Lung (tissue), 12 donors: ENCODE results near the gene TNFSF10. TPM values are rescaled to one million over a fixed set of nuclear protein-coding genes. Genes with fewer than 3 reads are reported as not detected.

Experiments
- ATAC-seq: fragments of 200-7000 bp; cut with Tn5 transposase; one replicate; pipeline ENCODE4 v1.9.1; 2020; ENCODE audit warnings: moderate number of reproducible peaks; ENCODE audit not compliant: insufficient read depth, low FRiP score
- DNase-seq, 3 donors: peaks; one replicate each; pipeline ENCODE4 v3.0.0-alpha.2; 2013 to 2017
- H3K27ac ChIP-seq, 2 donors: one replicate each; pipeline ENCODE4 v1.5.1; 2013; ENCODE audit warnings: mild to moderate bottlenecking in 2 of 2, moderate library complexity in 2 of 2, control low read depth in 1 of 2, inconsistent platforms in 1 of 2, low read depth in 1 of 2, low read length in 1 of 2
- H3K27me3 ChIP-seq, 3 donors: one replicate each; pipeline ENCODE4 v1.5.1; 2013; ENCODE audit warnings: low read length in 2 of 3; ENCODE audit not compliant: control insufficient read depth in 3 of 3, insufficient read depth in 3 of 3
- H3K36me3 ChIP-seq, 4 donors: one replicate each; pipeline ENCODE4 v1.5.1; 2013; ENCODE audit warnings: low read length in 4 of 4, mild to moderate bottlenecking in 1 of 4, moderate library complexity in 1 of 4; ENCODE audit not compliant: control insufficient read depth in 4 of 4, insufficient read depth in 4 of 4
- H3K4me1 ChIP-seq, 5 donors: one replicate each; pipeline ENCODE4 v1.5.1; 2013; ENCODE audit warnings: low read length in 5 of 5, mild to moderate bottlenecking in 2 of 5, moderate library complexity in 1 of 5; ENCODE audit not compliant: control insufficient read depth in 5 of 5, insufficient read depth in 5 of 5
- H3K4me3 ChIP-seq: one replicate; pipeline ENCODE4 v1.5.1; 2013; ENCODE audit warnings: mild to moderate bottlenecking, control low read depth, moderate library complexity
- H3K9ac ChIP-seq, 2 donors: one replicate each; pipeline ENCODE4 v1.5.1; 2013; ENCODE audit warnings: low read length in 2 of 2, control low read depth in 1 of 2; ENCODE audit not compliant: insufficient read depth in 1 of 2
- H3K9me3 ChIP-seq, 4 donors: one replicate each; pipeline ENCODE4 v1.5.1; 2013; ENCODE audit warnings: low read length in 3 of 4, mild to moderate bottlenecking in 1 of 4, moderate library complexity in 1 of 4; ENCODE audit not compliant: control insufficient read depth in 4 of 4, insufficient read depth in 3 of 4
- CTCF ChIP-seq: IDR thresholded peaks from 2 replicates; pipeline ENCODE4 v1.5.1; 2012; ENCODE audit warnings: mild to moderate bottlenecking; ENCODE audit errors: control extremely low read depth, extremely low read depth
- WGBS, 2 donors: extraction: QIAGEN DNeasy Blood & Tissue Kit; methylation state at CpG; one replicate each; pipeline ENCODE4 v1.1.7; 2013; 5-methylcytosine and 5-hydroxymethylcytosine counted together
- polyA plus RNA-seq, 2 donors: library from polyadenylated mRNA; stranded (reverse); fragments of 200-250 nt; gene quantifications; one replicate each; pipeline ENCODE4 v1.2.1, GENCODE V29; 2013
- total RNA-seq, 2 donors: library from RNA; depleted of rRNA in 1 of 2; stranded (reverse); fragments of >200 nt in 1 of 2; gene quantifications; one replicate each; pipeline ENCODE4 v1.2.1, GENCODE V29; 2014 to 2021
- donor health status: control.
- donor health status: control.
- donor health status: Bipolar disorder and iron deficiency.
- donor health status: healthy.
- donor health status: DM: yes; HTN: yes; CAD: no.

Gene TNFSF10
- total and polyA plus RNA-seq, 4 donors: 22.9 to 107 (median 60.0) TPM

DNA sequence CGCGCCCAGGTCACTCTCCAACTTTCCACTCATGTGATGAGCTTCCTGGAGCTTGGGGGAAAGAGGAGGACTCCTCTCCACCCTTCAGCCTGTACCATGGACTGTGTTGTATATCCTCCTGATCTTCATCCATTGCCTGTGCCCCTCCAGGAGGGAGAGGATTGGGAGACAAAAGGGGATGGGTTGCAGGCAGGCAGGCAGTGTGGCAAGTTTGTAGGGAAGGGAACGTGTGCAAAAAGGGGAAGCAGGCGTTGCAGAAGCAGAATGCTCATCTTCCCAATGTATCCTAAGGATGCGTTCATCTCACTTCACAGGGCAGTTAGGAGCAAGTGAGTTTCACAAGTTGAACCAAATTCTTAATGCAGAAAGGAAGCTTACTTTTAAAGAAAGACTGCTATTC lies 46.9 kb downstream of the TNFSF10 start:
- Histone ChIP-seq H3K4me3 (no peak overlapping the region), H3K27me3 (no peaks in the 10 kb centered on the region), H3K9ac (no peak overlapping the region), H3K9me3 (no peaks in the 10 kb centered on the region), H3K4me1 (peaks cover 0 to 3% (median 0%) of the 10 kb centered on the region in 5 donors), H3K27ac (no peak overlapping the region), H3K36me3 (no peaks in the 10 kb centered on the region)
- ATAC-seq: no peak
- 57 to 81% methylated on average over 5 of the region's 5 CpGs for WGBS, 2 donors
- TF ChIP-seq CTCF: no peak
- no peak for DNase-seq

DNA sequence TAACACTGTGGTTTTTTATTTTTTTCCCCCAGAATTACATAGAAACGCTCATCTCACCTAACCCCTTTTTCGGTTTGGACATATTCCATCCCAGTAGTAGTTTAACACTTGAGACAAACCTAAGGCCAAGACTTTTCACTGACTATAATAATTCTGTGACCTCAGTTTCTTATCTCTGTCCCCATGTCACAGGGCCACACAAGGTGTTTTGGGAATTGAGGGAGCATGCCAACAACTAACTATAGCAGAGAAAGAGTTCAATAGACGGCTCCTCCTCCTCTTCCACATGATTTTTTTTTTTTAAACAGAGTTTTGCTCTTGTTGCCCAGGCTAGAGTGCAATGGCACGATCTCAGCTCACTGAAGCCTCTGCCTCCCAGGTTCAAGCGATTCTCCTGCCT lies 47.5 kb downstream of the TNFSF10 start:
- WGBS, 2 donors: 84 to 89% methylated on average over 5 of the region's 5 CpGs
- H3K27me3 ChIP-seq: no peaks in the 10 kb centered on the region
- ATAC-seq (no peak), DNase-seq (no peak)
- no peak for TF ChIP-seq CTCF
- no peaks in the 10 kb centered on the region for H3K36me3 ChIP-seq
- no peak overlapping the region for H3K4me3 ChIP-seq
- H3K9ac ChIP-seq: no peak overlapping the region
- H3K9me3 ChIP-seq: no peaks in the 10 kb centered on the region
- no peak overlapping the region for H3K27ac ChIP-seq
- peaks cover 0 to 3% (median 0%) of the 10 kb centered on the region in 5 donors for H3K4me1 ChIP-seq

DNA sequence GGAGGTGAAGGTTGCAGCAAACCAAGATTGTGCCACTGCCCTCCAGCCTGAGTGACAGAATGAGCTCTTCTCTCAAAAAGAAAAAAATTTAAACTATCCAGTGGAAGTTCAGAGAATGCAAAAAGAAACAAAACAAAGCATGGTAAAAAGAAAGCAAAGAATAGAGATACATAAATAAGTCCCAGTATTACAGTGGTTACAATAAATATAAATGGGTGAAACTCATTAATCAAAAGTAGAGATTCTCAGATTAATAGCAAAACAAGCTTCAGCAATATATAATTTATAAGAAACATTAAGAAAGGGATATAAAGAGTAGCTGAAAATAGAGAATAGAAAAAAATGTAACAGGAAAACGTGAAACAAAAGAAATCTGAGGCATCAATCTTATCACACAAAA lies 51.3 kb downstream of the TNFSF10 start:
- WGBS, 2 donors: 64 to 92% methylated on average over 1 of the region's 1 CpG
- DNase-seq (no peak), ATAC-seq (no peak)
- H3K27me3 ChIP-seq: no peaks in the 10 kb centered on the region
- TF ChIP-seq CTCF: no peak
- peaks cover 0 to 2% (median 0%) of the 10 kb centered on the region in 5 donors for H3K4me1 ChIP-seq
- no peak overlapping the region for H3K27ac ChIP-seq
- no peak overlapping the region for H3K4me3 ChIP-seq
- no peak overlapping the region for H3K9ac ChIP-seq
- no peaks in the 10 kb centered on the region for H3K36me3 ChIP-seq
- no peaks in the 10 kb centered on the region for H3K9me3 ChIP-seq

- TF ChIP-seq CTCF: no peak
- H3K4me1 ChIP-seq: no peaks in the 10 kb centered on the region
- no peak overlapping the region for H3K27ac ChIP-seq
- no peak overlapping the region for H3K4me3 ChIP-seq
- H3K36me3 ChIP-seq: no peaks in the 10 kb centered on the region
- H3K9me3 ChIP-seq: no peaks in the 10 kb centered on the region
- H3K27me3 ChIP-seq: no peaks in the 10 kb centered on the region
- DNase-seq (no peak), ATAC-seq (no peak)
- no peak overlapping the region for H3K9ac ChIP-seq
- WGBS, 2 donors: 85 to 86% methylated on average over 1 of the region's 1 CpG
Observed at GRCh38 chr3:172470588-172470987, 52.6 kb downstream of the TNFSF10 start.
